Stimulated activated CD8-positive, alpha-beta memory T cell treated with anti-CD3 and anti-CD28 coated beads, Interleukin-15, amount 100 ng/mL, for 1 hour (primary cell): ENCODE measurements around the gene ANO1.

Experiments used
- DNase-seq: peaks from one replicate; pipeline ENCODE4 v3.0.0-alpha.2; 2020; ENCODE audit warnings: low read depth

ANO1 gene

GRCh38 chr11:70139785-70140410 is 61.8 kb downstream of the ANO1 start:
- DNase-seq: no peak

- no peak for DNase-seq
Measured at GRCh38 chr11:70140711-70141485, 62.8 kb downstream of the ANO1 start.

DNA sequence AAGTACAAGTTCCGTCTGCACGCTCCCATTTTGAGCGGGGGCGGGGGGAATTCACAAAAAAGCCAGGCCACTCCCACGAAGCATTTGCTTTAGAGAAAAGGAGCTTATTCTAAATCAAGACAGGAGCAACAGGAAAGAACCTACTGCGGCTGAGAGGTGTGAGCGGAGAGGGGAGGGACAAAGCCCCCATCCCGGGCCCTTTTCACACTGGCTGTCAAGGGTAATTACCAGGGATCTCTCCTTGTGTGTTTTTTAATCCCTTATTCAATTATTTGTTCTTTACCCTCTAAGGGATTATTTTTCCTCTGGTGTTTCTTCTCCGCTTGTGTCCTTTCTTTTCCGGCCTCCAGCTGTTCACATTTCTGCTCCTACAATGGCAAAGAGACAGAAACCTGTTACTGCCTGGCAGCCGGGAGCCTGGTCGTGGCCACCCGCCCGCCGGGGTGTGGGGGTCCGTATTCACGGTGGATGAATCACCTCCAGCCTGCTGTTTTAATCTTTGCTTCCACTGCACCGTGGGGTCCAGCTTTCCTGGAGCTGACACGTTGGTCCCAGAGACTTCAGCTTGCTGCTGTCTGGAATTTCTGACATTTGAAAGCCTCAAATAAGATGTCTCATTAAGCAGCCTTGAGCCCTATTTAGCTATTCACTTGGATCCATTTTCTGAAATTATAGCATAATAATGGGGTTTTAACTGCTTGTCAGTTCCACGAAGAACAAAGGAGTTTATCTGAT is 63.5 kb downstream of the ANO1 start:
- no peak for DNase-seq

- DNase-seq: no peak
Measured at GRCh38 chr11:70142221-70142875, 64.2 kb downstream of the ANO1 start.

GRCh38 chr11:70144262-70144661 is 66.1 kb downstream of the ANO1 start:
- no peak for DNase-seq

- DNase-seq: no peak
Measured at GRCh38 chr11:70145071-70145470, 67.0 kb downstream of the ANO1 start.

DNA sequence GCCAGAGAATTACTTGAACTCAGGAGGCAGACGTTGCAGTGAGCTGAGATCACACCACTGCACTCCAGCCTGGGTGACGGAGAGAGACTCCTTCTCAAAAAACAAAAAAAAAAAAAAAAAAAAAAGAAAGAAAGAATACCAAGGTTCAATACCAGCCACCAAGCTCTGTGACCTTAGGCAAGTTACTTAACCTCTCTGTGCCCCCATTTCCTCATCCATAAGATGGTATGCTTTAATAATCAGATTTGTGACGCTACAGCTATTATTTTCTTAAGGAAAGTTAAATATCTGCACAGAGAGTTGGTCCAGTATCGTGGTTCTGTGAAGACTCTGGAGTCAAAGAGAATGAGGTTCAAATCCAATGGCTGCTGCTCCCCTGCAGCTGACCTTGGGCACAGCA is 67.7 kb downstream of the ANO1 start:
- DNase-seq: no peak

GRCh38 chr11:70146299-70146698 is 68.2 kb downstream of the ANO1 start:
- DNase-seq: no peak

DNA sequence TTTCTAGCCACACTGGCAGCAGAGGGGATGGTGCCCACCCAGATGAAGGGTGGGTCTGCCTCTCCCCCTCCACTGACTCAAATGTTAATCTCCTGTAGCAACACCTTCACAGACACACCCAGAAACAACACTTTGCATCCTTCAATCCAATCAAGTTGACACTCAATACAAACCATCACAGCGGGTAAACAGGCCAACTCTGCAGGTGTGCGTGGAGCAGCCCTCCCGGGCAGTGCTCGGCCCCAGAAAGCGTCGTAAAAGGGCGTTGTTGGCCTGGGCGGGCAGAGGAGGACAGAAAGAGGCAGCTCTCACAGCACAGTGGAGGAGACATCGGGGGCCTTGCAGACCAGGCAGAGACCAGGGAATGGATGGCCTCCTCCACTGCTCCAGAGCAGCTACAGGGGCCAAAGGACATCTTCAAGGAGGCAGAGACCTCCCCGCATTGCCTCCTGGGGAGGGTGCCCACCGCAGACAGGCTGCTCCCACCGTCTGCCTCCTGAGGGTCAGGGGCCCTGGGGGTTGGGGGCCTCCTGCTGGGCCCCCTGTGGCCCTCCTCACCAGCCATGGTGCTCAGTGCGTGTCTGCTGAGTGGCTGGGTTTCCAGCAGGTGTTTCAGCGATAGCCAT is 68.9 kb downstream of the ANO1 start:
- no peak for DNase-seq

DNA sequence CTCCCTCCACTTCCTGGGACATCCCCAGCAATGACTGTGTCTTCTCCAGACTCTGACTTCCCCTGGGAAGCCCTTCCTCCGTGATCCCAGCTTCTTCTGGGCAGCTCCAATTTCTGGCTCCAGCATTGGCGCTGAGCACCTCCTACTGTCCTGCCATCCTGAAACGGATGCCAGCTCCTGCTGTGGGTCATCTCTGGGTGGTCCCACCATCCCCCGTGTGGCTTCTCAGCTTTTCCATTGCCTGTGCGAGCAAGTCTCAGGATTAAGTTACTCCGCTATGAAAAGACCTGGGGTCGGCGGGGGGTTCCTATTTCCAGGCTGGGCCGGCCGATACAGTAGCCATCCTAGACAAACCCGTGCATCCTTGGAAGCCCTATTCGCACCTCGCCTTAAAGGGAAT is 69.6 kb downstream of the ANO1 start:
- no peak for DNase-seq

DNA sequence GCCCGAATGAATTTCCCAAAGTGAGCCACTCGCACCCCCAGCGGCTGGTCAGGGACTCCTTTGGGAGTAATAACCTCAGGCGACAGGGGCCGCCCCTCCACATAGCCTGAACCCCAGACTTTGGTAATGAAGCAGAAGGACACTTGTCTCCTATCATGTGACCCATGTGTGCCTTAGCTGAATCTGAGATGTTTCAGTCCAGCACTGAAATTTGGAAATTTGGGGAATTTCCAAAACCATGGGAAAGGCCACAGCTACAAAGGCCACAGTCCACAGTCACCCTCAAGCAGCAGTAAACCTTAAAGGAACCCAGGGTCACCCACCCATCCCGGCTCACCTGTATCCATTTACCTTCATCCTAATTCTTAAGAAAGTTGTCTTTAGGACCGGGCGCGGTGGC is 73.6 kb downstream of the ANO1 start:
- DNase-seq: no peak

- DNase-seq: no peak
Measured at GRCh38 chr11:70153133-70153727, 75.1 kb downstream of the ANO1 start.

GRCh38 chr11:70155386-70155785 is 77.3 kb downstream of the ANO1 start:
- DNase-seq: no peak

- no peak for DNase-seq
Measured at GRCh38 chr11:70156291-70157037, 78.3 kb downstream of the ANO1 start.

DNA sequence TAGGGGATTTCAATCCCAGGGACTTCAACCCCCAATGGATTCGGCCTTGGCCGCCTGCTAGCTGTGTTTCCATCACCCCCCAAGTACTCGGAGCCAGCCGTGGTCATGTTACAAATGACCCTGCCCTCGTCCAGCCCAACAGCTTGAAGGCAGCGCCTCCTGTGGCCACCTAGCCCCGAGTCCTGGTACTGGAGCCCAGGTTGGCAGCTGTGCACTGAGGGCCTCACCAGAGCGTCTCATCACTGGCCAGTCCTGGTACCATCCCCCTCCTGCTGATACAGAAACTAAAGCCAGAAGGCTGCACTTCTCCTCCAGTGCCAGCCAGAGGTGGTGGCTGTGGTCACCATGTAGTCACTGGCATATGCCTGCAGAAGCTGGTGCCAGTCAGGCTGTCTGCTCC is 80.1 kb downstream of the ANO1 start:
- DNase-seq: no peak

- no peak for DNase-seq
Measured at GRCh38 chr11:70158757-70159389, 80.8 kb downstream of the ANO1 start.

DNA sequence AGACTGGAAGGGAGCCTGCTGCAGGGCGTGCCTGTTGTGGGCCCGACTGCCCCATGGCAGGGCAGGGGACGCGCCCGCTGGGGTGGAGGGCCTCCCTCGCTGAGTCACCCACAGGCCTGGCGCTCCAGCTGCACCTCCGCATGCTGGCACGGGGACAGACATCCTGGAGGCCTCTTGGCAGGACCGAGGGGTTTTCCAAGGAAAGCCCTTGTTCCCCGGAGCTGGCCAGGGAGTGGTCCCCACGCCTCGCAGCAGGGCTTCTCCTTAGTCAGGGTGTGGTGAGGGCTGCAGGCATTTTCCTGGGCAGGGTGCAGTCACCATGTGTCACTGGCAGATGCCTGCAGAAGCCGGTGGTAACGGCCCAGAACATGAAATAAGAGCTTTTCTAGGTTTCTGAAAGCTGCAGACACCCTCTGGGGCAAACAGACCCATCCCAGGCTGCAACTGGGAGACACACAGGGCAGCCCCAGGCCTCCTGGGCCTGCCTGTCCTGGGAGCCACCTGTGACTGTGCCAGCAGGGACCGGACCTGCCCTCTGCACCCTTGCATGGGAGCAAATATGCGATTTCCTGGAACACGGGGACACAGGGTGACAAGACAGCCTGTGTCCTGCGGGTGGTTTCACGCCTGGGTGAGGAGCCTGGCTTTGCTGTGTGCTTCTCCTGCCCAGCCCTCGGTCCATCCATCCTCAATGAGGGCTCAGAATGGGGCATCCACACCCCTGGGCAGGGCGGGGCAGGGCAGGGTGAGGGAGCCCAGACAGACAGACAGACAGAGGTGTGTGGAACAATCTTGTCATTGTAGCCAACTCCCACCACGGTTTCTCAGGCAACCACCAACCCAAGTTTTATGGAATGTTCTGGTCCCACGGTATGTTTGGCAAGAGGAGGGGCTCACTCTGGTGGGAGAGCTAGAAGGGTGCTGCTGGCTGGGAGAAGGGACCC is 81.8 kb downstream of the ANO1 start:
- no peak for DNase-seq

GRCh38 chr11:70161043-70161625 is 83.0 kb downstream of the ANO1 start:
- no peak for DNase-seq

- DNase-seq: no peak
Measured at GRCh38 chr11:70164705-70165104, 86.6 kb downstream of the ANO1 start.
